Kidney (tissue), 14 donors: ENCODE results near the gene CAMK2B. TPM values are rescaled to one million over a fixed set of nuclear protein-coding genes. Genes with fewer than 3 reads are reported as not detected.

Source experiments
- DNase-seq, 5 donors: peaks; one replicate each; pipeline ENCODE4 v3.0.0-alpha.2; 2013 to 2020
- FAIRE-seq: peaks from 2 replicates; lab custom pipeline; 2012; peaks lifted over from hg19 to GRCh38; lab: Jason Lieb, UNC
- H3K27ac ChIP-seq, 2 donors: one replicate each; pipeline ENCODE4 v1.7.0; 2013; ENCODE audit warnings: low read depth in 2 of 2, low read length in 2 of 2, inconsistent platforms in 1 of 2
- H3K27me3 ChIP-seq: one replicate; pipeline ENCODE4 v1.7.1; 2013; ENCODE audit warnings: low read length, inconsistent platforms; ENCODE audit not compliant: control insufficient read depth, insufficient read depth
- H3K36me3 ChIP-seq, 3 donors: one replicate each; pipeline versions ENCODE4 v1.7.0 to v1.7.1; 2013; ENCODE audit warnings: low read length in 3 of 3, control low read depth in 1 of 3, inconsistent platforms in 1 of 3; ENCODE audit not compliant: insufficient read depth in 3 of 3, control insufficient read depth in 2 of 3
- H3K4me1 ChIP-seq, 3 donors: one replicate each; pipeline versions ENCODE4 v1.7.0 to v1.7.1; 2013; ENCODE audit warnings: low read length in 3 of 3, inconsistent platforms in 1 of 3, low read depth in 1 of 3; ENCODE audit not compliant: control insufficient read depth in 2 of 3, insufficient read depth in 2 of 3
- H3K4me3 ChIP-seq, 3 donors: one replicate each; pipeline versions ENCODE4 v1.7.0 to v1.8.1; 2013; ENCODE audit warnings: low read length in 3 of 3, control low read depth in 1 of 3, inconsistent platforms in 1 of 3
- H3K9ac ChIP-seq, 3 donors: one replicate each; pipeline versions ENCODE4 v1.7.0 to v1.7.1; 2013; ENCODE audit warnings: low read length in 3 of 3, control low read depth in 1 of 3, inconsistent platforms in 1 of 3
- H3K9me3 ChIP-seq, 3 donors: one replicate each; pipeline versions ENCODE4 v1.7.0 to v1.7.1; 2013; ENCODE audit warnings: low read length in 3 of 3, control low read depth in 1 of 3, inconsistent platforms in 1 of 3; ENCODE audit not compliant: control insufficient read depth in 2 of 3, insufficient read depth in 1 of 3
- CTCF ChIP-seq: IDR thresholded peaks from 3 replicates; pipeline ENCODE4 v1.5.1; 2012; ENCODE audit warnings: mild to moderate bottlenecking, moderate library complexity, borderline replicate concordance; ENCODE audit not compliant: insufficient read depth; ENCODE audit errors: extremely low read depth
- intact Hi-C: fragments of 100-400 bp; cut with DNase I; formaldehyde crosslinking; loops from one replicate; pipeline ENCODE4 v1.11.1; 2022
- polyA plus RNA-seq: library from polyadenylated mRNA; stranded (reverse); fragments of 350-450 nt; fragmentation: Illumina TruSeq; extraction: RNeasy Lipid Tissue Mini Kit (QIAGEN cat#74804); gene quantifications from one replicate; pipeline ENCODE4 v1.2.3, GENCODE V29; 2014; ENCODE audit warnings: low read depth, low replicate concordance; ENCODE audit not compliant: insufficient read depth
- total RNA-seq: library from RNA; stranded (reverse); fragmentation: NEBNext Ultra II Directional; extraction: Animal tissue kit (Norgen Biotek cat#: 25700); gene quantifications from one replicate; pipeline ENCODE4 v1.2.1, GENCODE V29; 2021
- donor health status: control.
- donor health status: control.
- donor health status: control.
- donor health status: control.
- donor health status: control.
- donor health status: DM: yes; HTN: yes; CAD: no.
- donor health status: Normal renal cell carcinoma (clear cell type).

The CAMK2B gene
- total and polyA plus RNA-seq, 2 donors from 2014 or later: 1.1 to 3.2 TPM

DNA sequence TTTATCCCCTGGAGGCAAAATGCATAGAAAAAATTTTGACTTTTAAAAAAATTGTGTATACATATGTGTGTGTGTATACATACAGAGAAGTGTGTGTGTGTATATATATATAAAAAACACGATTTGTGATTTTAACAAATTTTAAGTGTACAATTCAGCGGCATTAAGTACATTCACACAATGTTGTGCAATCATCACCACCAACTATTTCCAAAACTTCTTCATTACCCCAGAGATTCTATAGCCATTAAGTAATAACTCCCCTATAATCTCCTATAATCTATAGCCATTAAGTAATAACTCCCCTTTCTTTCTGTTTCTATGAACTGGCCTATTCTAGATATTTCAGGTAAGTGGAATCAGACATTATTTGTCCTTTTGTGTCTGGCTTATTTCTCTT is 20.7 kb upstream of the CAMK2B start:
- no peaks in the 10 kb centered on the region for H3K36me3 ChIP-seq
- H3K27me3 ChIP-seq: no peaks in the 10 kb centered on the region
- no peak overlapping the region for H3K4me3 ChIP-seq
- intact Hi-C loops: no loop called here
- no peak overlapping the region for H3K9ac ChIP-seq
- H3K4me1 ChIP-seq: no peaks in the 10 kb centered on the region
- H3K9me3 ChIP-seq: peaks cover 0 to 5% (median 0%) of the 10 kb centered on the region in 3 donors
- FAIRE-seq: no peak
- DNase-seq: no peak
- TF ChIP-seq CTCF: no peak
- no peak overlapping the region for H3K27ac ChIP-seq

DNA sequence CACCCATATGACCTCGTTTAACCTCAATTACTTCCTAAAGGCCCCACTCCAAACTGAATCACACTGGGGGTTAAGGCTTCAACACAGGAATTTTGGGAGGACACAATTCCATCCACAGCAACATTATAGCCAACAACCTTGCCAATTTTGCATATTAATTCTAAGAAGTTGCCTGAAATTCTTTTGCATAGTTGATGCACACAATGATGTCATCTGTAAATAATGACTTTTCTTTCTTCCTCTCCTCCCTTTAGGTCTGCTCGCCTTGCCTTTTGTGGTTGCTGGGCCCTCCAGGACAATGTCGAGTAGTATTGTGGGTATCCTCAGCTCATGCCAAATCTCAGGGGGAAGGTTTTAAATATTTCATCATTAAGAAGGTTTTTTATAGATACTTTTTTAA is 16.0 kb upstream of the CAMK2B start:
- FAIRE-seq (no peak), DNase-seq (no peak)
- Histone ChIP-seq H3K4me1 (no peaks in the 10 kb centered on the region), H3K9ac (no peak overlapping the region), H3K27me3 (no peaks in the 10 kb centered on the region), H3K4me3 (no peak overlapping the region), H3K36me3 (no peaks in the 10 kb centered on the region), H3K27ac (no peak overlapping the region), H3K9me3 (peaks cover 0 to 5% (median 0%) of the 10 kb centered on the region in 3 donors)
- TF ChIP-seq CTCF: no peak
- intact Hi-C loops: no loop called here

DNA sequence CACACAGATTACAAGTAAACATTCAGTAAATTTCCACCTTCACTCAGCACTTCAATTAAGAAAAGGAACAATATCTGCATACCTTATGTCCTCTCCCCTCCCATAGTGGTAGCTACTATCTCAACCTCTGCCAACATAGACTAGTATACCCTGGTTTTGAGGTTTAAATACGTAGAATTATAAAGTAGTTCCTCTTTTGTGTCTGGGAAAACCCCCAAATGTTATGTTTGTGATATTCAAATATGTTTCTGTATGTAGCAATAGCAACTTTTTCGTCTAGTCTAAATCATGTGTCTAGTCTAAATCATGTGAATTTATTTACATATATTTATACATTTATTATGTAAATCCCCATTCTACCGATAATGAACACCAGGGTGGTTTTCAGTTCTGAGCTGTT is 13.2 kb upstream of the CAMK2B start:
- Histone ChIP-seq H3K27me3 (no peaks in the 10 kb centered on the region), H3K4me1 (peaks cover 0 to 2% (median 0%) of the 10 kb centered on the region in 3 donors), H3K9ac (no peak overlapping the region), H3K36me3 (no peaks in the 10 kb centered on the region), H3K4me3 (no peak overlapping the region), H3K9me3 (peaks cover 0 to 5% (median 0%) of the 10 kb centered on the region in 3 donors), H3K27ac (no peak overlapping the region)
- no peak for DNase-seq
- no peak for TF ChIP-seq CTCF
- FAIRE-seq: no peak
- intact Hi-C loops: no loop called here

GRCh38 chr7:44336491-44336890 is 11.1 kb upstream of the CAMK2B start:
- intact Hi-C loops: no loop called here
- DNase-seq: no peak
- Histone ChIP-seq H3K27me3 (no peaks in the 10 kb centered on the region), H3K27ac (no peak overlapping the region), H3K36me3 (no peaks in the 10 kb centered on the region), H3K4me3 (no peak overlapping the region), H3K9me3 (no peaks in the 10 kb centered on the region), H3K4me1 (peaks cover 0 to 2% (median 0%) of the 10 kb centered on the region in 3 donors), H3K9ac (no peak overlapping the region)
- no peak for TF ChIP-seq CTCF
- FAIRE-seq: no peak
